Measurements from ENCODE around the gene ITM2C.

The ITM2C gene, protein sequence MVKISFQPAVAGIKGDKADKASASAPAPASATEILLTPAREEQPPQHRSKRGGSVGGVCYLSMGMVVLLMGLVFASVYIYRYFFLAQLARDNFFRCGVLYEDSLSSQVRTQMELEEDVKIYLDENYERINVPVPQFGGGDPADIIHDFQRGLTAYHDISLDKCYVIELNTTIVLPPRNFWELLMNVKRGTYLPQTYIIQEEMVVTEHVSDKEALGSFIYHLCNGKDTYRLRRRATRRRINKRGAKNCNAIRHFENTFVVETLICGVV

DNA sequence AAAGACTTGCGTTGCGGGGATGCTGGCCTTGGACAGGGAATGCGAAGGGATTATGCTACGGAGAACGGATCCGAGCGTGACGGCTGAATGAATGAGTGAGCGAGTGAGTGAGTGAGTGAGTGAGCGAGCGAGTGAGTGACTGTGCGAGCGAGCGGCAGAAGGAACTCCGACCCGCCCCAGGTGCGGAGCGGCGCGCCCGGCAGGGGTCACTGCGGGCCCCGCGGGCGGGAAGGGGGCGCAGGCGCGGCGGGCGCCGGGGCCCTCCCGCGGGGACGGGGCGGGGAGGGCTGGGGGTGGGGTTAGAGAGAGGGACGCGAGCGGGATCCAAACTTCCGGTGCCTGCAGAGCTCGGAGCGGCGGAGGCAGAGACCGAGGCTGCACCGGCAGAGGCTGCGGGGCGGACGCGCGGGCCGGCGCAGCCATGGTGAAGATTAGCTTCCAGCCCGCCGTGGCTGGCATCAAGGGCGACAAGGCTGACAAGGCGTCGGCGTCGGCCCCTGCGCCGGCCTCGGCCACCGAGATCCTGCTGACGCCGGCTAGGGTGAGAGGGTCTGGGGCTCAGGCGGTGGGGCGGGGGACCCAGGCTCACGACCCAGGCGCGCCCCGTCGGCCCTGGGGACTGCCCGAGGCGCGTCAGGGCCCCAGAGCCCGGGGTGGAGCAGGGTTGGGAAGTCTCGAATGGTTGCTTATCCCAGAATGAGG lies at the start of gene ITM2C:
ITM2C (plus strand) TSS at position 338 of the 702 bp plus-strand sequence; CDS start at position 422, 84 bp downstream.
- peak; percentile 66 for DNase-seq

DNA sequence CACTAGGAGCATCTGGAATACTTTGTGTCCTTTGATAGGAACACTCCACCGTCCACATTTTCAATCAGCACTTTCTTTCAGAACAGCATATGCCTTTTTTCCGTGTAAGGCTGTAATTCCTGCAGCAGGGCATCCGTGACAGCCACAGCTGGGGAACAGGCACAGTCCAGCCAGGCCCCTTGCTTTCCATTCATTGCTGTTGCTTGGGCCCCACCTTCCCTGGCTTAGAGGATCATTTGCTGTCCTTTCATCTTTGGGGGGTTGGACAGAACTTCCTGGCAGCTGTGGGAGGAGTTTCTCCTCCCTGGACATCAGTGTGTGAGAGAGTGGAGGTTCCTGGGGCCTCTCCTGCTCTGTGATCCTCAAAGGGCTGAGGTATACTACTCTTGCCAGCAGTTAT lies 49.7 kb upstream of the ITM2C start:
- DNase-seq: no peak

- no peak for DNase-seq
Observed at GRCh38 chr2:230816735-230817134, 48.0 kb upstream of the ITM2C start.

- DNase-seq: no peak
Observed at GRCh38 chr2:230819433-230819832, 45.3 kb upstream of the ITM2C start.

DNA sequence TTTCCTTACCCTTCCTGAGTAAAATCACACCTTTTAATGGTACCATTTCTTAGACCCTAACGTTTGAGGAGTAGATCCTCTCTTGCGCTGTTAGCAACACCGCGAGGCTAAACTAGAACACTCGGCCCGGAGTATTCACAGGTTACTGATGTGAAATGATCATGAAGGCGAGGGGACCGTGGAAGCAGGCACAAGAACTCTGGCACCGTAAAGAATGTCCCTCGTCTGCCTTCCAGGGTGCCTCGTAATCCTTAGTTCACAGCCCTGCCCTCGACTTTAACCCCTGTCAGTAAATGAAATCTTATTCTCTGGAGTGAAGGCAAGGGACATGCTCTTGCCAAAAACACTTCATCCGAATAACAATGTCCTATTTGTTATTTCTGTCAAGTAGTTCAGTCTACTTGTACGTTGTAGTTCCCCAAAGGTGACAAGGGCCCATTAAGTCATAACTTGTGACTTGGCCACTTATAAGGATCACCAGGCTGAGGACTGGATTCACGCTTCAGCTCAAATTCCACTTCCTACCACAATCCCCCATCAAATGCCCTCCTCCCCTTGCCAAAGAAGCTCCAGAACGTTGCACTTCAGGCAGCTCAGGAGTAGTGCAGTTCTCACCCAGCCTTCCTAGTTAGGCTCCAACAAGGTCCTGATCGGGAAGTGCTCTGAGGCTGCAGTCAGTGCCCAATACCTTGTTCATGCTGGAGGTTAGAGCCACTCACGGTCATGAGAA lies 43.3 kb upstream of the ITM2C start:
- DNase-seq: no peak

DNA sequence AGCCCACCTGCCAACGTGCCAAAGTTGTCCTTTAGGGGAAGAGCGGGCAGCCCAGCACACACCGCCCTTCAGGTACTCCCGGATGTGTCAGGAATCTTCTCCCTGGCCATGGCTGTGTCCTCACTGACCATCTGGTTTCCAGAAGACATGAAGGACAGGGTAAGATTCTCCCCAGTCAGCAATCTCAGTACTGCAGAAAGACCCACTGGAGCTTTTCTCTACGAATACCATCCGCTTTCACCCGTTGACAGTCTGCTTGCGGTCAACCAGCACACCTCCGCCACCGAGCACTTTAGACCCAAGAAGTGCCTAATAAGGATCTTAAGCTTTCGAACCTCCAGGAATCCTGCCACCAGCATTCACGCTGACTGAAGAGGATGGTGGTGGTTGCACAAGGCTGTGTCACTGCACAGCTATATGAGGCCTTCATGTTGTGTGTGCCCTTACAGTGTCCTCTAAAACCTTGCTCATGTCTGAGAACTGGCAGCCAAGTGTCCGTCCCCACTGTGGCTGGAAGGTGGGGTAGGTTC lies 42.7 kb upstream of the ITM2C start:
- no peak for DNase-seq

- DNase-seq: no peak
Observed at GRCh38 chr2:230823264-230823964, 41.3 kb upstream of the ITM2C start.

DNA sequence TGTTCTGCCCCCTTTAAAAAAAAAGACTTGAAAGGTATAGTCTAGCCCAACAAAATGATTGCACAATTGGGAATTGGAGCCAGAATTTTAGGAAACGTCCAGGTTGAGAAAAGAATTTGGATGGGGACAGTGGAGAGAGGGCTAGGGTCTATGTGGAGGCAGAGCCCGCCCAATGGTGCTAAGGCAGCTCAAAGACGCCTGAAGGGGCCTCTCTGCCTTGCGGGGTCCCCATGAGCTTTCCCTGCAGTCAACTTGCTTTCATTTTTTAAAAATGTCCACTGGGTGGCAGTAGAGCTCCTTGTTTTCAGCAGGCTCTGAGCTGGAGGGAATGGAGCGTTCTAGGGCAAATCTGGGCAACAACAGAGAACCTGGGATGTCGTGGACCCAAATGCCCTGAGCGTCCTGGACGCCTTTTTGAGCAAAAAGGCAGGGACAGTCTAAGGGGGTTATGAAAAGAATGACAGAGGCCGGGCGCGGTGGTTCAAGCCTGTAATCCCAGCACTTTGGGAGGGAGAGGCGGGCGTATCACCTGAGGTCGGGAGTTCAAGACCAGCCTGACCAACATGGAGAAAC lies 40.2 kb upstream of the ITM2C start:
- peak; percentile 46 for DNase-seq

GRCh38 chr2:230825354-230825753 lies 39.4 kb upstream of the ITM2C start:
- DNase-seq: no peak

DNA sequence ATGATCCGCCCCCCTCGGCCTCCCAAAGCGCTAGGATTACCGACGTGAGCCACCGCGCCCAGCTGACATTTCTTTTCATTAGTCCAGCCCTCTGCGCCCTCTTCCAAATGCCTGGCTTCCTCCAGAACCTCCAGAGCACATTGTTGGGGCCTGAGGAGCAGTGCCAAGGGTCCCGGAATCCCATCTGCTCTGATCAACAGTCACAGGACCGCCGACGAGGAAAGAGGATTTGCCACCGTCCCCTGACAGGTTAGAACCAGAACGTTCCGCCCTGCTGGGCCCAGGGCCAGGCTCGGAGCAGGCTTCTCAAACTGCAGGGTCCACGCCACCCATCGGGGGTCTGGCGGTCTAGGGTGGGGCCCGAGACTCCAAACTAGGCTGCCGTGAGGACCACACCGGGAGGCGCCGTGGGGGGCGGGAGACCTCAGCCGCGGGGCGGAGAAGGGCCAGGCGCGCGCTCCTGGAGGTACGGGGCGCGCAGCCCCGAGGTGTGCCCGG lies 36.9 kb upstream of the ITM2C start:
- DNase-seq: no peak

- no peak for DNase-seq
Observed at GRCh38 chr2:230828272-230828961, 36.3 kb upstream of the ITM2C start.

GRCh38 chr2:230829293-230829692 lies 35.4 kb upstream of the ITM2C start:
- DNase-seq: no peak

DNA sequence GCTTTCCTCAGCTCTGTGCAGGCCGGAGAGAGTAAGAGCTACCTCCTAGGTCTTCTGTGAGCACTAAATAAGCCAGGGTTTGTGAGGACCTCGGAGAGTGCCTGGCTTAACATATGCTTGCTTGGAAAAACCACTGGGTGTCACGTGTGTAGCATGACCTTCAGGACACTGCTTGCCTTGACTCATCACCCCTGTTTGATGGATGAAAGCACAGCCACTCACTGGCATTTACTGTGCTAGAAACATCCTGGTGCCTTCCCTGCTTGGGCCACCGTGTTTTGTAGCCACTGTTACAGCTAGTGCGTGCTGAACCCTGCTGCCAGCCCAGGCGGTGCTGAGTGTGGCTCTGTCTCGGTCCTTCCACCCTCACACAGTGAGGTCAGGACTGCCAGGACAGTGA lies 34.8 kb upstream of the ITM2C start:
- DNase-seq: no peak

DNA sequence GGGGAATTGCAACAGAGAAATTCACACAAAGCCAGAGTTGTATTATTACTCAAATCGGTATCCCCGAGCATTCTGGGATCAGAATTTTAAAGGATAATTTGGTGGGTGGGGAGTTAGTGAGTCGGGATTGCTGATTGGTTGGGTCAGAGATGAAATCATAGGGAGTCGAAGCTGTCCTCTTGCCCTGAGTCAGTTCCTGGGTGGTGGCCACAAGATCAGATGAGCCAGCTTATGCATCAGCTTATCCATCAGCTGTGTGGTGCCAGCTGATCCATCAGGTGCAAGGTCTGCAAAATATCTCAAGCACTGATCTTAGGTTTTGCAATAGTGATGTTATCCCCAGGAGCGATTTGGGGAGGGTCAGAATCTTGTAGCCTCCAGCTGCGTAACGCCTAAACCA lies 34.3 kb upstream of the ITM2C start:
- DNase-seq: no peak

DNA sequence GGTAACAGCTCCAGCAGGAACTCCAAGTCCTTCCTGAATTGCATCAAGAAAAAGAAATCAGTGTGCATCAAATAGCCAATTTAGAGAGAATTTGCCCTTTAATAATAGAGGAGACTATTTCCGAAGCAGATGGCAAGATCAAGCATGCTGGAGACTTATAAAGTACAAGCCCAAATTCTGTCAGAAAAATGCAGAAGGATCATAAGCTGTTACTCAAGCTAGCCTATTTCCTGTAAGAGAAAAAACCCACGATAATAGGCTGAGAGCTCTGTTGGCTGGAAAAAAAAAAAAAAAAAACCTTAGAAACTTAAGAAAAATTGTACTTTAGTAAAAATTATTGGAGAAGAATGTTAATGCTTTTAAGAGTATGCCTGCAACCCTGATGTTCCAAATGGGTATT lies 24.4 kb upstream of the ITM2C start:
- no peak for DNase-seq

- DNase-seq: no peak
Observed at GRCh38 chr2:230842473-230842872, 22.3 kb upstream of the ITM2C start.

DNA sequence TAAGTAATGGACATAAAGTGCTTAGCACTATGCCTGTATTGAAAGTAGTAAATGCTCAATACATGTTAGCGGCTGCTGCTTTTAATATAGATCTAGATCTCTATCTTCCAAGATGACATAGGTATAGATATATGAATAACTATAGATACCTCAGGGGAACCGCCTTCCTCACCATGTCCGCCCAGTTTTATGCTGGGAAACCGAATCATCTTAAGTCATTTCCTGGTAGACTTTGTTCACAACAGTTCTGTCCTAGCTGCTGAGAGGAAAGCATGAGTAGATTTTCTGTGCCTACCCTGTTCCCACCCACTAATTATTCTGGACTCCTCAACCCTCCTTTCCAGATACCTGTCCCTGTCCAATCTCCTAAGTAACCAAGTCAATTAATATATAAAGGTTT lies 21.6 kb upstream of the ITM2C start:
- DNase-seq: no peak

- no peak for DNase-seq
Observed at GRCh38 chr2:230846360-230846759, 18.4 kb upstream of the ITM2C start.

DNA sequence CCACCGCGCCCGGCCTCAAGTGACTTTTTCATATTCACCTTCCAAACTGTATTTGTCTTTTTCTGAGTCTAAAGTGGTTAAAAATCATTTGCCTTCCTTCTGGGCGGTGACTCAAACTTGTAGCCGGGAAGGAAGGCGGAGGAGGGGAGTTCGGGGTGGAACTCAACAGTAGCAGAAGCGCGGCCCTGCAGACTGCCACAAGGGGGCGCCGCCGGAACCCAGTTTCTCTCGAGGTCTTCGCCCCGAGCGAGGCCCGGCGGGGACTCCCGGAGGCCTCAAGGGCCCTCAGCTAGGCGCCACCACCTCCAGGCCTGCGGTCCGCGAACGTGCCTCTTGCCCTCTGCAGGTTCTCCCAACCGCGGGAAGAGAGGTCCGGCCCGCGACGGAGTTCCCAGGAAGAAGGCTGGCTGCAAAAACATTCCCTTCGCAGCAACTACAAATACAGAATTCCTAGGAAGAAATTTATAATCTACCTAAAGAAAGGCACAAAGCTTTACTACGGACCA lies 16.8 kb upstream of the ITM2C start:
- DNase-seq: peak; percentile 51

DNA sequence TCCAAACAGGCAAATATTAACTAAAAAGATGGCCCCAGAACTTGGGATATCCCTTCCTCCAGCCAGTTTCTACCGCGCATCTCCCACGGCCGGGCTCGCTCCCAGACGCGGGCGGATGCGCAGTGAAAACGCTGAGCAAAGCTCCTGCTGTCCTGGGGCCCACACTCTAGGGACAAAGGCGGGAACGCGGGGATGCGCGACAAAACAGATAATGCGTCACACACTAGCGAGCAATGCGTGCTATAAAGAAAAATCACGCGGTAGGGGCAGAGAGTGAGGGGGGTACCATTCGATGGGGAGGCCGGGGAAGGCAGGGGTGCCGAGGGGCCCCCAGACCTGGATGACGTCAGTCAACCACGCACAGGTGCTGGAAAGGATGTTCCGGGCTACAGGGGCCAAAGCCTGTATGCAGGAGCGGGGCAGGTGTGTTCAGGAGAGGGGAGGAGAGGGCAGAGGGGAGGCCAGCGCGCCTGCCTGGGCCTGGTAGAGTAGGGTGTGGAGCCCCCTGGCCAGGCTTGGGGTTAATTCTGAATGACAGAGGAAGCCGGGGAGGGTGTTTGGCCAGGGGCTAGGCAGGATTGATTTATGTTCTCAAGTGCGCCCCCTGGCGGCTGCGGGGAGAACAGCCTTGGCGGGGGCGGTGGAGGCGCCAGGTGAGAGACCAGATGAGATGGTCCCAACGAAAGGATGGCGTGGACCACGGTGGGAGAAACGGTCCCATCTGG lies 14.9 kb upstream of the ITM2C start:
- no peak for DNase-seq

DNA sequence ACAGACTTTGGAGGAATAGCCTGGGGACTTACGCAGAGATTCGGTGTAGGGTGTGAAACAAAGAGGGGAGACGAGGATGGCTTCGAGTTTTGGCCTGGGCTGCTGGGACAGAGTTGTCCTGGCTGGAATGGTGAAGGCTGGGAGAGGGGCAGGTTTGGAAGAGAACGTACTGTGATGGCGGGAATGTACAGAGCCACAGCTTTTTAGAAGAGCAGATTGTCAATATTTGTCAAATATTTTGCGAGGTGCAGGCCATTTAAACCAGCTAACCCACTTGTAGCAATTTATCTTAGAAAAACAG lies 14.4 kb upstream of the ITM2C start:
- DNase-seq: no peak
